Astrocyte of the cerebellum (primary cell): Measurements from ENCODE around the gene PRKACA.
A peak's percentile ranks its signal among the peaks of the same experiment; 100 is the strongest.

Experiments
- DNase-seq: peaks from one replicate; pipeline ENCODE4 v3.0.0-alpha.2; 2011; ENCODE audit warnings: low read depth
- H3K4me3 ChIP-seq: 2 replicates; pipeline ENCODE4 v1.5.1; 2011; ENCODE audit warnings: mild to moderate bottlenecking, low read depth, low read length, moderate library complexity
- CTCF ChIP-seq: IDR thresholded peaks from 2 replicates; pipeline ENCODE4 v1.5.1; 2012; ENCODE audit warnings: low read length, low read depth, moderate library complexity, mild to moderate bottlenecking; ENCODE audit errors: missing control alignments
- in situ Hi-C: cut with HindIII; loops from 2 replicates; pipeline ENCODE4 v1.10.0; 2017; ENCODE audit warnings: low sequenced_read_pairs

PRKACA gene

GRCh38 chr19:14117668-14118164 is at the start of gene PRKACA:
TSS of gene PRKACA (minus strand) at chr19:14117762. CDS start at chr19:14117547, 215 bp downstream.
- in situ Hi-C loops, result no loop called here

GRCh38 chr19:14166999-14167575 is 49.5 kb upstream of the PRKACA start:
- no peak overlapping the region for H3K4me3 ChIP-seq
- in situ Hi-C loops, result no loop called here
- TF ChIP-seq CTCF, result no peak
- DNase-seq, result no peak

More at GRCh38 chr19:14117668-14118164, at the start of gene PRKACA:
- H3K4me3 ChIP-seq, result peak within 1 kb of the TSS; percentile 88
- TF ChIP-seq CTCF, result no peak
- DNase-seq, result peak; percentile 98

- no peak for TF ChIP-seq CTCF
- DNase-seq, result no peak
- in situ Hi-C loops, result no loop called here
- H3K4me3 ChIP-seq, result no peak overlapping the region
Observed at GRCh38 chr19:14165990-14166830, 48.6 kb upstream of the PRKACA start.

GRCh38 chr19:14164724-14165493 is 47.3 kb upstream of the PRKACA start:
- no peak for TF ChIP-seq CTCF
- in situ Hi-C loops, result no loop called here
- H3K4me3 ChIP-seq, result no peak overlapping the region
- DNase-seq, result no peak

- H3K4me3 ChIP-seq, result no peak overlapping the region
- in situ Hi-C loops, result no loop called here
- DNase-seq, result no peak
- TF ChIP-seq CTCF, result no peak
Observed at GRCh38 chr19:14164082-14164481, 46.5 kb upstream of the PRKACA start.

GRCh38 chr19:14162871-14163297 is 45.3 kb upstream of the PRKACA start:
- in situ Hi-C loops, result no loop called here
- DNase-seq, result no peak
- TF ChIP-seq CTCF, result no peak
- H3K4me3 ChIP-seq, result no peak overlapping the region
